HL-60 (cell line): ENCODE data around the gene COBL.
A peak's percentile ranks its signal among the peaks of the same experiment; 100 is the strongest.

Experiments used
- DNase-seq, 2 experiments: peaks; one replicate each; pipeline ENCODE4 v3.0.0-alpha.2; 2010 to 2020; ENCODE audit warnings: low read depth in 1 of 2, low spot score in 1 of 2
- H3K27ac ChIP-seq: fragments of 250-450 bp; sonication (Bioruptor Pico); replicated peaks from 2 replicates; pipeline ENCODE4 v1.5.1; 2020; ENCODE audit warnings: mild to moderate bottlenecking, moderate library complexity
- H3K27me3 ChIP-seq: fragments of 250-450 bp; sonication (Bioruptor Pico); 2 replicates; pipeline ENCODE4 v1.5.1; 2021; ENCODE audit warnings: mild to moderate bottlenecking, moderate library complexity; ENCODE audit not compliant: insufficient read depth, poor library complexity, severe bottlenecking
- H3K4me3 ChIP-seq: replicated peaks from 2 replicates; pipeline ENCODE4 v1.5.1; 2011; ENCODE audit warnings: mild to moderate bottlenecking, control low read depth, low read length; ENCODE audit not compliant: insufficient read depth
- GABPA ChIP-seq: IDR thresholded peaks from 2 replicates; pipeline ENCODE4 v1.6.1; 2012; ENCODE audit warnings: low read depth
- POLR2AphosphoS5 ChIP-seq: IDR thresholded peaks from 2 replicates; pipeline ENCODE4 v1.6.1; 2012; ENCODE audit warnings: low read depth
- SPI1 ChIP-seq: IDR thresholded peaks from 2 replicates; pipeline ENCODE4 v1.6.1; 2012; ENCODE audit warnings: low read depth, mild to moderate bottlenecking, borderline replicate concordance
- TF ChIP-seq, protein P1 (sequence below): IDR thresholded peaks from 2 replicates; pipeline ENCODE4 v1.6.1; 2012; ENCODE audit warnings: low read depth; ENCODE audit not compliant: insufficient replicate concordance
- TF ChIP-seq, protein P2 (sequence below): IDR thresholded peaks from one replicate; pipeline ENCODE4 v1.5.1; 2011; ENCODE audit warnings: low read length, control low read depth, inconsistent platforms; ENCODE audit not compliant: insufficient read depth

COBL gene

DNA sequence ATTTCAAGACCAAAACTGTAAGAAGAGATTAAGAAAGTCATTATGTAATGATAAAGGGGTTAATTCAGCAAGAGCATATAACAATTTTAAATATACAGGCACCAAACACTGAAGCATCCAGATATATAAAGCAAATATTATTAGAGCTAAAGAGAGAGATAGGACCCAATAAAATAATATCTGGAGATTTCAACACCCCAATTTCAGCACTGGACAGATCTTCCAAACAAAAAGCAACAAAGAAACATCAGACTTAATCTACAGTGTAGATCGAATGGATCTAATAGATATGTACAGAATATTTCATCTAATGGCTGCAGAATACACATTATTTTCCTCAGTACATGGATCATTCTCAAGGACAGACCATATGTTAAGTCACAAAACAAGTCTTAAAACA, 151.3 kb downstream of the COBL start:
- Histone ChIP-seq H3K27me3 (no peaks in the 10 kb centered on the region), H3K27ac (no peak overlapping the region), H3K4me3 (no peak overlapping the region)
- TF ChIP-seq, protein P1, sequence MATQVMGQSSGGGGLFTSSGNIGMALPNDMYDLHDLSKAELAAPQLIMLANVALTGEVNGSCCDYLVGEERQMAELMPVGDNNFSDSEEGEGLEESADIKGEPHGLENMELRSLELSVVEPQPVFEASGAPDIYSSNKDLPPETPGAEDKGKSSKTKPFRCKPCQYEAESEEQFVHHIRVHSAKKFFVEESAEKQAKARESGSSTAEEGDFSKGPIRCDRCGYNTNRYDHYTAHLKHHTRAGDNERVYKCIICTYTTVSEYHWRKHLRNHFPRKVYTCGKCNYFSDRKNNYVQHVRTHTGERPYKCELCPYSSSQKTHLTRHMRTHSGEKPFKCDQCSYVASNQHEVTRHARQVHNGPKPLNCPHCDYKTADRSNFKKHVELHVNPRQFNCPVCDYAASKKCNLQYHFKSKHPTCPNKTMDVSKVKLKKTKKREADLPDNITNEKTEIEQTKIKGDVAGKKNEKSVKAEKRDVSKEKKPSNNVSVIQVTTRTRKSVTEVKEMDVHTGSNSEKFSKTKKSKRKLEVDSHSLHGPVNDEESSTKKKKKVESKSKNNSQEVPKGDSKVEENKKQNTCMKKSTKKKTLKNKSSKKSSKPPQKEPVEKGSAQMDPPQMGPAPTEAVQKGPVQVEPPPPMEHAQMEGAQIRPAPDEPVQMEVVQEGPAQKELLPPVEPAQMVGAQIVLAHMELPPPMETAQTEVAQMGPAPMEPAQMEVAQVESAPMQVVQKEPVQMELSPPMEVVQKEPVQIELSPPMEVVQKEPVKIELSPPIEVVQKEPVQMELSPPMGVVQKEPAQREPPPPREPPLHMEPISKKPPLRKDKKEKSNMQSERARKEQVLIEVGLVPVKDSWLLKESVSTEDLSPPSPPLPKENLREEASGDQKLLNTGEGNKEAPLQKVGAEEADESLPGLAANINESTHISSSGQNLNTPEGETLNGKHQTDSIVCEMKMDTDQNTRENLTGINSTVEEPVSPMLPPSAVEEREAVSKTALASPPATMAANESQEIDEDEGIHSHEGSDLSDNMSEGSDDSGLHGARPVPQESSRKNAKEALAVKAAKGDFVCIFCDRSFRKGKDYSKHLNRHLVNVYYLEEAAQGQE: peak; percentile 85
- no peak for TF ChIP-seq SPI1
- DNase-seq: no peak

DNA sequence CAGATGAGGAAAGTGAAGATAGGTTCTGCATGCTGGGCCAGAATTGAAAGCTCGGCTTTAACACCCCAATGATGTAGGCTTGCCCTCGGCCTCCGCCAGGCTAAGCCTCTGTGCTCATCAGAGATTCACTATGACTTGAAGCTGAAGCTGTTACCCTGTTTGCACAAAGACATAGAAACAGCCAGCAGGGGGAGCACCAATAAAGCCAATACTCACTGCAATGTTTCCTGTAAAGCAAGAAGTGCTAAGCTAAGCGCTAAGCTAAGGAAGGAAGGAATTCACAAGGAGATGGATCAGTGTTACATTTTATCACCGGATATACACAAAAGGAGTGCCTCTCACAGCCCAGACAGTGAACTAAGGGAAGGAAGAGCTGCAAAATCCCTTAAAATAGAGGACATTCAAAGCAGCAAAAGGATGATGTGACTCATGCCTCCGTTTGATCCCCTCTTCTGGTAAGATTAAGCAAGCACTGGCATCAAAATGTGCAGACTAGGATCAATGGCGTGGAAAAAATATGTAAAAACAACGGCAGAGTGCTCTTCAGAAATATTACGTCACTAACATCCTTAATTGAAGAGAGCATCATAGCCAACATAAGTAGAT, 153.8 kb downstream of the COBL start:
- H3K27me3 ChIP-seq: no peaks in the 10 kb centered on the region
- TF ChIP-seq, protein P1: no peak
- TF ChIP-seq POLR2AphosphoS5: no peak
- TF ChIP-seq, protein P2, sequence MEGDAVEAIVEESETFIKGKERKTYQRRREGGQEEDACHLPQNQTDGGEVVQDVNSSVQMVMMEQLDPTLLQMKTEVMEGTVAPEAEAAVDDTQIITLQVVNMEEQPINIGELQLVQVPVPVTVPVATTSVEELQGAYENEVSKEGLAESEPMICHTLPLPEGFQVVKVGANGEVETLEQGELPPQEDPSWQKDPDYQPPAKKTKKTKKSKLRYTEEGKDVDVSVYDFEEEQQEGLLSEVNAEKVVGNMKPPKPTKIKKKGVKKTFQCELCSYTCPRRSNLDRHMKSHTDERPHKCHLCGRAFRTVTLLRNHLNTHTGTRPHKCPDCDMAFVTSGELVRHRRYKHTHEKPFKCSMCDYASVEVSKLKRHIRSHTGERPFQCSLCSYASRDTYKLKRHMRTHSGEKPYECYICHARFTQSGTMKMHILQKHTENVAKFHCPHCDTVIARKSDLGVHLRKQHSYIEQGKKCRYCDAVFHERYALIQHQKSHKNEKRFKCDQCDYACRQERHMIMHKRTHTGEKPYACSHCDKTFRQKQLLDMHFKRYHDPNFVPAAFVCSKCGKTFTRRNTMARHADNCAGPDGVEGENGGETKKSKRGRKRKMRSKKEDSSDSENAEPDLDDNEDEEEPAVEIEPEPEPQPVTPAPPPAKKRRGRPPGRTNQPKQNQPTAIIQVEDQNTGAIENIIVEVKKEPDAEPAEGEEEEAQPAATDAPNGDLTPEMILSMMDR: peak; percentile 59
- no peak overlapping the region for H3K4me3 ChIP-seq
- DNase-seq: peak; percentile 27 to 71
- no peak overlapping the region for H3K27ac ChIP-seq

DNA sequence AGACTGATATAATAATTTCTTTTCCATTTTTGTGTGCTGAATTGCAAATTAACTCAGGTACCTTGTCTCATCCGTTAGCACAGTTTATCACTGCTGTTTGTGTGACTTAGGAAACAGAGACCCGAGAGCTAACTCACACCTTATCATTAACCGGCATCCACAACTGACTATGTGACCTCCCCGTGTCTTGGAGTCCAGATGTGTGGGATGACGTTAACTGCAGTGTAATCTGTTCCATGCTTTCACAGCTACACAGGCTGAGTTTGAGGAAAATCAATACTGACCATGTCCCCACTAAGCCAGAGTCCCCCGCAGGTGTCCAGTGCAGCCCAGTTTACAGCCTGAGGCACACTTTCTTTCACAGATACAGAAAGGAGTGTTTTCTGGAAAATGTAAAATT, 154.7 kb downstream of the COBL start:
- Histone ChIP-seq H3K27ac (no peak overlapping the region), H3K27me3 (no peaks in the 10 kb centered on the region), H3K4me3 (no peak overlapping the region)
- DNase-seq: no peak
- TF ChIP-seq GABPA (no peak), SPI1 (no peak), POLR2AphosphoS5 (no peak)
- TF ChIP-seq, protein P1: no peak
- TF ChIP-seq, protein P2: no peak
